M059J (cell line): ENCODE data around the gene ZSCAN25. TPM values are rescaled to one million over a fixed set of nuclear protein-coding genes. Genes with fewer than 3 reads are reported as not detected.
A peak's percentile ranks its signal among the peaks of the same experiment; 100 is the strongest.
"Not testable (repeated sequence)": the region's sequence is repeated elsewhere in the genome, so short reads cannot be mapped to it uniquely, and the experiment has no call there.

ENCODE experiments used
- DNase-seq: peaks from one replicate; pipeline ENCODE4 v3.0.0-alpha.2; 2012; ENCODE audit warnings: low read depth
- total RNA-seq: library from RNA; depleted of rRNA; stranded (reverse); fragments of >200 nt; shearing (Covaris generic); gene quantifications from 2 replicates; pipeline ENCODE4 v1.2.3, GENCODE V29; 2014; rRNA removed

ZSCAN25 gene
- total RNA-seq = 5.7 and 12.3 TPM in 2 replicates

DNA sequence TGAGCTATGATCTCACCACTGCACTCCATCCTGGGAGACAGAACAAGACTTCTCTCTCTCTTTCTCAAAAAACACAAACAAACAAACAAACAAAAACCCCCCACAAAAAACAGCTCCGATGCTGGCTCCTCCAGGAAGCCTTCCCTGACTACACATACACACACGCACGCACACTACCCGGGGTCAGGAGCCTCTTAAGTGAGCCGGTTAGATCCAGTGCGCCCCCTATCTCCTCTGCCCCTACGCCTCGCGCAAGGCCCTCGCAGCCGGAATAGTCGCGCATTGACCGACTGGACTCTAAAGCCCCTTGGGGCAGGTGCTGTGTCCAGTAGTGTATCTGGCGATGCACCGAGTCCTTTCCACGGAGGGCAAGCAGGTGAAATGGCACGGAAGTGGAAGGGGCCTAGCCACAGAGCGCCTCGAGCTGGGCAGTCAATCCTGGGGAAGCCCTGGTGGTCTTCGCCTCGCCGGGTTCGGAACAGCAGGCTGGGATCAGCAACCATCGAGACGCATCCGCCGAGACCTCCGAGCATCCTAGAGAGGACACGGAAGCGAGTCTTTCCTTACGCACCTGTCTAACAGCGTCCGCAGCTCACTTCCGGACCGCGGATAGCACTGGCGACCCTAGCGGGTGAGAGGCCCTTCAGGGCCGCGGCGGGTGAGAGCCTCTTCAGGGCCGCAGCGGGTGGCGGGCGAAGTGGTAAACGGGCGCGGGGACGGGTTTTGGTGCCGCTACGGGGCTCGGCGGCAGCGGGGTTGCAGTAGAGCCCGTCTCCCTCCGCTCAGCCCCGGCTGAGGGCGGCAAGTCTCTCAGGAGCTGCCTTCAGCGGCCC lies at the start of gene ZSCAN25:
Gene ZSCAN25, plus strand, starts transcription at position 588 of the 833 bp plus-strand sequence. CDS start 2,661 bp downstream, outside the sequence.
- DNase-seq = peak; percentile 88

DNA sequence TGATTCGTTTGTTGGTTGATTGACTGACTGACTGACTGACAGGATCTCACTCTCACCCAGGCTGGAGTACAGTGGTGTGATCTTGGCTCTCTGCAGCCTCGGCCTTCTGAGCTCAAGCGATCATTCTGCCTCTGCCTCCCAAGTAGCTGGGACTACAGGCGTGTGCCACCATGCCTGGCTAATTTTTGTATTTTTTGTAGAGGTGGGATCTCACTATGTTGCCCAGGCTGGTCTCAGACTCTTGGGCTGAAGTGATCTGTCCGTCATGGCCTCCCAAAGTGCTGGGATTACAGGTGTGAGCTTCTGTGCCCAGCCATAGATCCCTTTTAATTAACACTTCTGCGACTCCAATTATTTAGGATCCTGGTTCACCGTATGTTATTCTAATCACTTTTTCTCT lies 48.0 kb upstream of the ZSCAN25 start:
- not testable (repeated sequence) for DNase-seq

DNA sequence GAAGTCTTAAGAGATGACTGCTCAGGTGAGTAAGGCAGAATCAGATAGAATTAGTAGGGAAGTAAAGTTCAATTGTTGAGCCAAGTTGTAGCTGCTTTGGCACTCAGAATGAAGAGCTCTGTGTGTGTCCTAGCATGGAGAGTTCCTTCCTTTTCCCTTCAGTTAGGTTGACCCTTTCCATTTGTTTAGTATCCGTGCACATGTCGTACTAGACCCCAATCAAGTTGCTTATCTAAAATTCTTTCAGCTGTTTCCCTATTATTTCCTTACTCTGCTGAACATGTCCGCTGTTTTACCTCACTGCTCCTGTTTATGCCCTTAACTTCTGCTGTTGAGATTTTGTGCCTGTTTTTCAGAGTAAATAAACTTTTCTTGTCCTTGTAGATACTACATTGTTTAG lies 45.0 kb upstream of the ZSCAN25 start:
- DNase-seq = no peak

- no peak for DNase-seq
Measured at GRCh38 chr7:99573257-99573656, 43.5 kb upstream of the ZSCAN25 start.

- DNase-seq = no peak
Measured at GRCh38 chr7:99576251-99576650, 40.5 kb upstream of the ZSCAN25 start.

DNA sequence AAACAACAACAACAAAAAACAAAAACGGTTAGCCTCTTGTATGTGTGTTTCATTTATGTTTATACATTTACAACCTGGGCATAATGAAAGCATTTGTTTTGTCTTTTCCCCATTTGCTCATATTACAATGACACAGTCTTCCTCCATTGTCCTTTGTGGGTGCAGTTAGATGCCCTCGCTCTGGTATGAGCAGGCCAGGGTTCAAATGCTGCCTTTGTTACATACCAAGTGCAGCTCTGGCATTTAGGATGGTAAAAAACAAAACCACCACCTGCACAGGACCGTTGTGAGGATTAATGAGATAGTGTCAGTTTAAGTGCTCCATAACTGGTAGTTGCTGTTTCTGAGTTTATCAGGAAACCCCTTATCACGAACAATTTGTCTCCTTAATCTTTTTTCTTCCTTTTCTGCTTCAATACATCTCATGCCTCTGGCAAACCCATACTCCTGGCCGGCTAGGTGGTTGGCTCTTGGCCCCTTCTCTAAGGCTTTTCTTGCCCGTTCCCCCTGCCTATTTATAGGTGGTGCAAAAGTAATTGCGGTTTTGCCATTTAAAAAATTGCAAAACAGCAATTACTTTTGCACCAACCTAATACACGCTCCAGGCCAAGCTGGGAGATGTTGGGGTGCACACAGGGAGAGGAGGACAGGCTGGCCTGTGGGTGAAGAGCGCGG lies 37.3 kb upstream of the ZSCAN25 start:
- DNase-seq = no peak

DNA sequence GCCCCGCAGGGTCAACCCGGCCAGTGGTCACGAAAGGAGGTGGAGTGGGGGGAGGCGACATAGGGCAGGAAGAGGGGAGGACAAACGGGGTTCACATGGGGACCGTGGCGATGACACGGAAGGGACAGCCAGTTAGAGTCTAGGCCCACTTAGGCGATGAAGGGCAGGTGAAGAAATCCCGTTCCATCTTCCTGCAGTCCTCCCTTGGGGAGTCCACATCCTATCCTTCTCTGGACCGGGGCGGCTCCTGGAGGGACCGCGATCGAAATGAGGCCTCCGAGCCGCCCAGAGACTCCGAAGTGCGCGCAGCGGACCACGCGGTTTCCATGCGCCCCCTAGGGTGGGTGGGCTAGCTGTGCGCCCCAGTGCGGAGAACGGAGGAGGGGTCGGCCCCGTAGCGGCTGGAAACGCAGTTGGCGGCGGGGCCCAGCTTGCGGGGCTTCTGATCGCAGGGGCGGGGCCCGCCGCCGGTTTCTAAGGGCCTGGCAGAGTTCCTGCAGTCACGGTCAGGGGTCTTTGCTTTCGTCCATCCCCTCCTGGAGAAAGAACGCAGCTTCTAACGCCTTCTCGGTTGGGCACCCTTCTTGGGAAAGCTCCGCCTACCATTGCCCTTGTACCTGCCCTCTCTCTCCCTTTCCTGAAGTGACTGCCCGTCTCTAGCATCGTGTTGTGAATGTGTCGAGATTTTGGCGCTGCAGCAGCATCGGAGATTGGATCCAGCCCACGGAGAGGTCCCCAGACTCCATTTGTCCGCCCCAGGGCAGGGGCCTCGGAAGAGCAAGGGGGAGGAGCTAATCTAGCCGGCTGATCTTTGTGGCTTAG lies 36.6 kb upstream of the ZSCAN25 start:
- DNase-seq = peak; percentile 49

DNA sequence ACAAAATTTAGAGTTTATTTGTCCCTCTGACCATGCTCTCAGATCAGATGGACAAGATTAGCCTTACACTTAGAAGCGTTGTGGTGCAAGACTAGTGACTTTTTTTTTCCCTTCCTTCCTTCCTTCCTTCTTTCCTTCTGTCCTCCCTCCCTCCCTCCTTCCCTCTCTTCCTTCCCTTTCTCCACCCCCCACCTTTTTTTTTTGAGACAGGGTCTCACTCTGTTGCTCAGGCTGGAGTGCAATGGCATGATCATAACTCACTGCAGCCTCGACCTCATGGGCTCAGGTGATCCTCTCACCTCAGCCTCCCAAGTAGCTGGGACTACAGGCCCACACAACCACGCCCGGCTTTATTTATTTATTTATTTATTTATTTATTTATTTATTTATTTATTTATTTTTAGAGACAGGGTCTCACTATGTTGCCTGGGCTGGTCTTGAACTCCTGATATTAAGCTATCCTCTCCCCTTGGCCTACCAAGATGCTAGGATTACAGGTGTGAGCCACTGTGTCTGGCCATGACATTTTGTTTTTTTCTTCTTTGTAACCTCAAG lies 35.9 kb upstream of the ZSCAN25 start:
- DNase-seq = not testable (repeated sequence)

DNA sequence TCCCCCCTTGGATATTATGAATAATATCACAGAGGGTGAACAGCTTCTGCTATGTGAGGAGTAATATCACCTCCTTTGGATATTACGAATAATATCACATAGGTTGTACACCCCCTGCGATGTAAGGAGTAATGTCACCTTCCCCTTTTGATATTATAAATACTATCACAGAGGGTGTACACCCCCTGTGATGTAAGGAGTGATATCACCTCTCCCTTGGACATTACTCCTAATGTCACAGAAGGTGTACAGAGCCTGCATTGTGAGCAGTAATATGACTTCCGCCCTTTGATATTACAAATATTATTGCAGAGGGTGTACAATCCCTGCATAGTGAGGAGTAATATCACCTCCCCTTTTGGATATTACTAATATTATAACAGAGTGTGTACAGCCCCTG lies 27.9 kb upstream of the ZSCAN25 start:
- DNase-seq = no peak

DNA sequence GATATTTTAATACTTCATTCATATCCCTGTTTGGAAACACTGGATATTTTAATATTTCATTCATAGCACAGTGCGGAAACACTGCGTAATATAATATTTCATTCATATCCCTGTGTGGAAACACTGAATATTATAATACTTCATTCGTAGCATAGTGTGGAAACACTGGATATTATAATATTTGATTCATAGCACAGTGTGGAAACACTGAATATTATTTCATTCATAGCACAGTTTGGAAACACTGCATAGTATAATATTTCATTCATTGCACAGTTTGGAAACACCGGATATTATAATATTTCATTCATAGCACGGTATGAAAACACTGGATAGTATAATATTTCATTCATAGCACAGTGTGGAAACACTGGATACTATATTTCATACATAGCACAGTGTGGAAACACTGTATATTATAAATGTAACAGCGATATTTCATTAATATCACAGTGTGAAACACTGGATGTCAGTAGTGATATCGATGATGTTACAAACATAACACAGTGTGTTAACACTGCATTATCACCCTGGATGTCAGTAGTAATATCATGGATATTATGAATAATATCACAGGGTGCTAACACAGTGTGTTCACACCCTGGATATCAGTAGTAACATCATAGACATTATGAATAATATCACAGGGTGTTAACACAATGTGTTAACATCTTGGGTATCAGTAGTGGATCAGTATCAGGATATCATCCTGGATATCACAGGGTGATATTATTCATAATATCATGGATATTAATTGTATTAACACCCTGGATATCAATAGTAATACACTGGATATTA lies 21.6 kb upstream of the ZSCAN25 start:
- no peak for DNase-seq

DNA sequence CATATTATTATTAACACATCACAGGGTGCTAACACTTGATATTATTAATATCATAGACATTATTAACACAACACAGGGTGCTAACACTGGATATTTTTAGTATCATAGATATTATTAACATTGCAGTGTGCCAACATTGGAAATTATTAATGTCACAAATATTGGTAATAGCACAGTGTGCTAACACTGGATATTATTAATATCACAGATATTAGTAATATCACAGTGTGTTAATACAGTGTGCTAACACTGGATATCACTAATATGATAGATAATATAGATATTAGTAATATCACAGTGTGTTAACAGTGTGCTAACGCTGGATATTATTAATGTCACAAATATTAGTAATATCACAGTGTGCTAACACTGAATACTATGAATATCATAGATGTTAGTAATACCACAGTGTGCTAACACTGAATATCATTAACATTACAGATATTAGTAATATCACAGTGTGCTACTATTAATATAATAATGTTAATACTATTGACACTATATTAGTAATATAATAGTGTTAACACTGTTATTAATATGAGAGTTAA lies 20.3 kb upstream of the ZSCAN25 start:
- DNase-seq = no peak

DNA sequence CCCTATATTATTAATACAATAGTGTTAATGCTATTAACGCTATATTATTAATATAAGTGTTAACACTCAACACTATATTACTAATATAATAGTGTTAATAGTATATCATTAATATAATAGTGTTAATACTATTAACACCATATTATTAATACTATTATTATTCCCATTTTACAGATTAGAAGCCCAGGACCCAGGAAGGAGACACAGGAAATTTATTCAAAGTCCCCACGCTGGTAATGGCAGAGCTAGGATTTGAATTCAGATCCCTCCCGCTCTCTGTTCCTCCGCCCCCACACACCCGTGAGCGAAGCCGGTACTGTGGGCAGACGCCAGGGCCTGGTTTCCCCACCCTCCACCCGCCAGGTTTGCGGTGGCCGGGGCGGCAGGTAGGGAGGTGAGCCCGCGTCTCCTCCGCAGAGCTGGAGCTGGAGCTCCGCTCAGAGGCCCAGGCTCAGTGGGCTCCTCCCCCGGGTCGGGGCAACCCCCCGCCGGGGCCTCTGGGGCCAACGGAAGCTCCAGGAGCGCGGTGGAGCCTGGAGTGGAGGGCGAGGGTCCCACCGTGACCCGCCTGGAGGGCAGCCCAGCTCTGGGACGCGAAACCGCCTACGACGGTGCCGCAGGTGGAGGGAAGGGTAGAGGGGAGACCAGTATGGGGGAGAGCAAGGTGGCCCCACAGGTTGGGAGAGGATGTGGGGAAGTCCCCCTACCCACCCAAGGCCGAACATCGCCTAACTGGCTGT lies 18.8 kb upstream of the ZSCAN25 start, which contains the start of gene TMEM225B:
Gene TMEM225B, plus strand, starts transcription at position 506 of the 740 bp plus-strand sequence. CDS start 6,122 bp downstream, outside the sequence.
- DNase-seq = no peak

DNA sequence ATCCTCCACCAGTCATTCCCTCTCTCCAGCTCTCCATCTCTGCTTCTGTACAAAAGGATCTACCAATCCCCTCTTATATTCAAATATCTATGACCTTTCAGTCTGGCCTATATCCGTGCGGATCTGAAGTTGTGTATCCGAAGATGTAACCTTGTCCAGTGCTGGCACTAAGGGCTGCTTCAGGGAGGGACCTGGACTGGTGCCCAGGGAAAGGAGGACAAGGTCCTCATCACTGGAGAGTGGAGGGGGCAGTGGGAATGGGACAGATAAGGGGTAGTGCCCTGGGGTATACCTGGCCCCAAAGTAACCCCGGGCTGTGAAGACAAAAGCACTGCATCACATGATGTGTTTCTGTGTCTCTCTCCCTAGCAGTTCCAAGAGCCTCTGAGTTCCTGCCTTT lies 16.9 kb upstream of the ZSCAN25 start:
- DNase-seq = no peak

DNA sequence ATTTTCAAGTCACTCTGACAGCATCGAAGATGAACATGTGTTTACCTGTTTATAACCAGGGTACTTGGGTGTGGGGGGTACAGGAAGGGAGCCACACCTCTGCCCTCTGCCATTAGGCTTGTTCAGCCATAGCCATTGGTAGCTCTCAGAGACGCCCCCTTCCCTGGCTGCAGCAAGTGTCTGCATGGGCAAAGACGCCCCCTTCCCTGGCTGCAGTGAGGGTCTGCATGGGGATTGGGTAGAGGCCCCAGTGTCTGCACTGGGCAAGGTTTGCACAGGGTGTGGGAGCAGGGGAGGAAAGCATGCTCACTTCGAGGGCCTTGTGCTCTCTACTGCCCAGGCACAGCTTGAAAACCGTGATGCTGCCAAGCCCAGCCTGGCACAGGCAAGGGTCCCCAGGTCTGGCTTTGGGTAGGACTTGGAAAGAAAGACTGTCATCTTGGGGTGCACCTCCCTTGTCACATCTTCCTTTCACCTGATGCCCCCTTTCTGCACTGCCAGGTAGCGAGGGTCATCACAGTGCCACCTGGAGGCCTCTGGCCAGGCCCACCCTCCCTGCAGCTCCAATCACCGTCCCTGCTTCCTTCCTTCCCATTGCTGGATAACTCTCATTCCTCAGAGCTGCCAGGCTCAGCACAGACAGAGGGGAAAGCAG lies 15.0 kb upstream of the ZSCAN25 start:
- no peak for DNase-seq

- no peak for DNase-seq
Measured at GRCh38 chr7:99605527-99605926, 11.2 kb upstream of the ZSCAN25 start.

DNA sequence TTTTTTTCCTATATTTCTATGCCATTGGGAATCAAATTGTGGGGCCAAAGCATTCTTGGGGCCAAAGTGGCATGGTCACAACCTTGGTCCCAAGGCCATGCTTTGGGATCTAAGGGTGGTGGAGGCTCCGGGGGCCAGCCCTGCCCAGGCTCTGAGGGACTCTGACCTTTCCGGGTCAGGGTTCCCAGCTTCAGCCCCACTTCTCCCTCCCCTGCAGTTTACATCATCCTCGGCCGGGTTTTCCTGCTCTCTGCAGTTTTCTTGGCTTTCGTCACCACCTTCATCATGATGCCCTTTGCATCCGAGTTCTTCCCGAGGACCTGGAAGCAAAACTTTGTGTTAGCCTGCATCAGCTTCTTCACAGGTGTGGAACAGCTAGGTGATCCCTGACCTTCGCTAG lies 10.2 kb upstream of the ZSCAN25 start:
- DNase-seq = no peak

GRCh38 chr7:99607548-99607947 lies 9.2 kb upstream of the ZSCAN25 start:
- DNase-seq = no peak

- DNase-seq = no peak
Measured at GRCh38 chr7:99614495-99614894, 2.3 kb upstream of the ZSCAN25 start.

DNA sequence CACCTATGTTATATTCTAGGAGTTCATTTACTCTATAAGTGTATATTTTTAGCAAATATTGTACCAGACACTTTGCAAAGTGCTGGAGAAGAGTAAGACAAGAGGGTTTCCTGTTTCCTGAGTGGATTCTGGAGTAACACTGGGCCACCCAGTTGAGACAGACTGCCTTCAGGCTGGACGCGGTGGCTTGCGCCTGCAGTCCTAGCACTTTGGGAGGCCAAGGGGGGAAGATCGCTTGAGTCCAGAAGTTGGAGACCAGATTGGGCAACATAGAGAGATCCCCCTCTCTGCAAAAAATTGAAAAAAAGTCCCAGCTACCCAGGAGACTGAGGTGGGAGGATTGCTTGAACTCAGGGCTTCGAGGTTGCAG lies 772 bp upstream of the ZSCAN25 start:
- no peak for DNase-seq
